NCI-H82 treated with DMSO at 0.1 percent for 48 hours (cell line): ENCODE measurements around the gene ARHGAP25.

Source experiments
- DNase-seq: peaks from one replicate; lab custom pipeline; 2025; ENCODE audit not compliant: unreplicated experiment; lab: John Stamatoyannopoulos, UW

ARHGAP25 gene

GRCh38 chr2:68716604-68717304 lies 17.9 kb upstream of the ARHGAP25 start:
- no peak for DNase-seq

- DNase-seq, result no peak
These were observed 17.3 kb upstream of the ARHGAP25 start for GRCh38 chr2:68717305-68717661.

GRCh38 chr2:68719912-68720311 lies 14.7 kb upstream of the ARHGAP25 start:
- DNase-seq, result no peak

GRCh38 chr2:68720665-68721064 lies 13.9 kb upstream of the ARHGAP25 start:
- no peak for DNase-seq

- DNase-seq, result no peak
These were observed 13.0 kb upstream of the ARHGAP25 start for GRCh38 chr2:68721482-68722101.

GRCh38 chr2:68722712-68723111 lies 11.9 kb upstream of the ARHGAP25 start:
- DNase-seq, result no peak

GRCh38 chr2:68723181-68723580 lies 11.4 kb upstream of the ARHGAP25 start:
- no peak for DNase-seq

GRCh38 chr2:68726100-68726499 lies 8.5 kb upstream of the ARHGAP25 start:
- no peak for DNase-seq

GRCh38 chr2:68726608-68727367 lies 7.8 kb upstream of the ARHGAP25 start:
- no peak for DNase-seq

GRCh38 chr2:68727683-68728375 lies 6.8 kb upstream of the ARHGAP25 start:
- no peak for DNase-seq

- DNase-seq, result no peak
These were observed 3.8 kb upstream of the ARHGAP25 start for GRCh38 chr2:68730828-68731227.

GRCh38 chr2:68732036-68732932 lies 2.3 kb upstream of the ARHGAP25 start:
- no peak for DNase-seq

- DNase-seq, result no peak
These were observed 1.2 kb upstream of the ARHGAP25 start for GRCh38 chr2:68733365-68733764.

GRCh38 chr2:68734176-68734575 lies 435 bp upstream of the ARHGAP25 start:
- DNase-seq, result no peak

GRCh38 chr2:68736086-68736485 lies 1.5 kb downstream of the ARHGAP25 start:
- DNase-seq, result no peak

- DNase-seq, result no peak
These were observed 3.1 kb downstream of the ARHGAP25 start for GRCh38 chr2:68737711-68738110.

- no peak for DNase-seq
These were observed 4.4 kb downstream of the ARHGAP25 start for GRCh38 chr2:68738906-68739594.

GRCh38 chr2:68739595-68740399 lies 5.2 kb downstream of the ARHGAP25 start:
- DNase-seq, result no peak

GRCh38 chr2:68740400-68740914 lies 5.8 kb downstream of the ARHGAP25 start:
- no peak for DNase-seq
